NCI-H187 (cell line): Measurements from ENCODE around the gene INF2.
"Not testable (repeated sequence)": the region's sequence is repeated elsewhere in the genome, so short reads cannot be mapped to it uniquely, and the experiment has no call there.

Experiments used
- DNase-seq, 2 experiments: peaks; one replicate each; lab custom pipeline; 2025; lab: John Stamatoyannopoulos, UW

INF2 gene

GRCh38 chr14:104689109-104689880 lies at the start of gene INF2:
Gene INF2 (plus strand): TSS chr14:104689618. CDS start chr14:104701366, 11,748 bp downstream.
- DNase-seq, result no peak

- peak in 1 of 2 experiments; percentile 12 for DNase-seq
Observed at GRCh38 chr14:104639885-104640548, 49.4 kb upstream of the INF2 start.

- no peak for DNase-seq
Observed at GRCh38 chr14:104640681-104641080, 48.7 kb upstream of the INF2 start.

GRCh38 chr14:104641753-104642539 lies 47.5 kb upstream of the INF2 start:
- DNase-seq, result no peak

- no peak for DNase-seq
Observed at GRCh38 chr14:104642540-104642868, 46.9 kb upstream of the INF2 start.

GRCh38 chr14:104643306-104643705 lies 46.1 kb upstream of the INF2 start:
- DNase-seq, result no peak

GRCh38 chr14:104644091-104644635 lies 45.3 kb upstream of the INF2 start:
- no peak for DNase-seq

- no peak for DNase-seq
Observed at GRCh38 chr14:104644656-104645378, 44.6 kb upstream of the INF2 start.

GRCh38 chr14:104647467-104648043 lies 41.9 kb upstream of the INF2 start:
- no peak for DNase-seq

- DNase-seq, result no peak
Observed at GRCh38 chr14:104650057-104650980, 39.1 kb upstream of the INF2 start.

- no peak for DNase-seq
Observed at GRCh38 chr14:104650981-104651875, 38.2 kb upstream of the INF2 start.

- DNase-seq, result no peak
Observed at GRCh38 chr14:104651876-104652260, 37.5 kb upstream of the INF2 start.

GRCh38 chr14:104652386-104652785 lies 37.0 kb upstream of the INF2 start:
- no peak for DNase-seq

- DNase-seq, result not testable (repeated sequence)
Observed at GRCh38 chr14:104653130-104653920, 36.1 kb upstream of the INF2 start.

- no peak for DNase-seq
Observed at GRCh38 chr14:104654119-104654518, 35.3 kb upstream of the INF2 start.

GRCh38 chr14:104655128-104655848 lies 34.1 kb upstream of the INF2 start:
- no peak for DNase-seq

GRCh38 chr14:104656014-104656714 lies 33.3 kb upstream of the INF2 start:
- no peak for DNase-seq
